Astrocyte of the cerebellum (primary cell): Measurements from ENCODE around the gene SLC38A10.

Experiments used
- DNase-seq: peaks from one replicate; pipeline ENCODE4 v3.0.0-alpha.2; 2011; ENCODE audit warnings: low read depth
- H3K4me3 ChIP-seq: 2 replicates; pipeline ENCODE4 v1.5.1; 2011; ENCODE audit warnings: mild to moderate bottlenecking, low read depth, low read length, moderate library complexity
- CTCF ChIP-seq: IDR thresholded peaks from 2 replicates; pipeline ENCODE4 v1.5.1; 2012; ENCODE audit warnings: low read length, low read depth, moderate library complexity, mild to moderate bottlenecking; ENCODE audit errors: missing control alignments
- in situ Hi-C: cut with HindIII; loops from 2 replicates; pipeline ENCODE4 v1.10.0; 2017; ENCODE audit warnings: low sequenced_read_pairs

SLC38A10 gene

DNA sequence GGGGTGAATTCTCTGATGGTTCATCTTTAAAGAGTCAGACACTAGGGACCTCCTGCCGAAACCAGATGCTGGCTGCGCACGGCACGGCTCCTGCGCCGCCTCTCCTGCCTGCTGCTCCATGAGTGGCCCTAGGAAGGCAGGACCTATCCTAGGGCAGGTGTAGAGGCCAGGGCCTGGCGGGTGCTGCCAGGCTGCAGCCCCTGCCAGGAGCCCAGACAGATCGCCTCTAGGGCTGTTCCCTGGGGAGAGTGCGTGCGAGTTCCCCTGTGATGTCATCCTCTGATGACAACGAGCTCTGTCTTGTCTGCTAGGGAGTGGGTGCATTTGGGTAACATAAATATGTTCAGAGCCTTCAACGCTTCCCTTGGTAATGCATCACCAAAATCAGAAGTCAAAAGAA, 23.9 kb downstream of the SLC38A10 start:
- in situ Hi-C loops, result no loop called here
- no peak for DNase-seq
- TF ChIP-seq CTCF, result no peak
- no peak overlapping the region for H3K4me3 ChIP-seq

- in situ Hi-C loops, result no loop called here
- TF ChIP-seq CTCF, result no peak
These were observed 24.8 kb downstream of the SLC38A10 start for GRCh38 chr17:81270279-81270678.

DNA sequence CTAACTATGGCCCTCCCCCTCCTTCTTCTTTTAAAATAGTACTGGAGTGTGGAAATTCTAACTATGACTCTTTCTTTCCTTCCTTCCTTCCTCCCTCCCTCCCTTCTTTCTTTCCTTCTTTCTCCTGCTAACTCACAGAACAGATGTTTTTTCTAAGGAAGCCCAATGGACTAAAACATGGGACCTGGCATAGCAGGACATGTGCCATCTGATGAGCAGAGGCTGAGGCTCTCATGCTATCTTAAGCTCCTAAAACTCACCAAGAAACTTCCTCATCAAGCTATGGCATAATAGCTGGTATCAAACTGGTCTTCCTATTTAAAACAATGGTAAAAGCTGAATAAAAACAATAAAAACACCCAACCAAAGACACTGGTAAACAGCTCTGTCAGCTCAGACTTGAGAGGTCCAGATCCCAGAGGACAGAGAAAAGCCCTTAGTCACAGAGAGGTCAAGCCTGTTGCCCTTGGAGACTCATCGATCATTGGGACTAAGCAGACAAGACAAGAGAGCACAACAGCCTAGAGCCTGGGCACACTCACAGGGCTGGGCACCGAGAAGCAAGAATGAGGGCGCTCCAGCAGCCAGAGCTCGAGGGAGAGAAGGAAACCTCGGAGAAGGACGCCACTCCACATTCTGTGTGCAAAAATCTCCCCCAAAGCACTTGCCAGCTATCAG, 27.6 kb downstream of the SLC38A10 start:
- TF ChIP-seq CTCF, result no peak
- H3K4me3 ChIP-seq, result no peak overlapping the region
- in situ Hi-C loops, result no loop called here
- DNase-seq, result no peak

More at GRCh38 chr17:81270279-81270678, 24.8 kb downstream of the SLC38A10 start:
- H3K4me3 ChIP-seq, result no peak overlapping the region
- DNase-seq, result no peak

DNA sequence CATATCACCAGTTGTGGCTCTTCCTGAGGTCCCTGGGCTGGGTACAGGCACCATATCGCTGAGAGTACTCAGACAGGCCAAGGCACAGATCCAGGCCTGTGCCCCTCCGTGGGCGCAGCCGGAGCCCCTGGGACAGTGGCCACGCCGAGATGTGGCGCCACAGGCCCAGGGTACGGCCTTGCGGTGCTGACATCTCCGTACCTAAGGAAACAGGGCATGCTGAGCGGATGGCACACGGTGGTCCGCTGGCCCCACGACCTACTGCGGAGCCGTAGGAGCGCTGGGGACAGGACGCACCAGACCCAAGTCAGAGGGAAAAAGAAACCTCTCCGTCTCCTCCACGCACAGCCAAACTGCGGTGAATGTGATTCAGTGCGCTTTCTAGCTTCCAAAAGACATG, 29.5 kb downstream of the SLC38A10 start:
- TF ChIP-seq CTCF, result no peak
- no peak for DNase-seq
- H3K4me3 ChIP-seq, result no peak overlapping the region
- in situ Hi-C loops, result no loop called here

DNA sequence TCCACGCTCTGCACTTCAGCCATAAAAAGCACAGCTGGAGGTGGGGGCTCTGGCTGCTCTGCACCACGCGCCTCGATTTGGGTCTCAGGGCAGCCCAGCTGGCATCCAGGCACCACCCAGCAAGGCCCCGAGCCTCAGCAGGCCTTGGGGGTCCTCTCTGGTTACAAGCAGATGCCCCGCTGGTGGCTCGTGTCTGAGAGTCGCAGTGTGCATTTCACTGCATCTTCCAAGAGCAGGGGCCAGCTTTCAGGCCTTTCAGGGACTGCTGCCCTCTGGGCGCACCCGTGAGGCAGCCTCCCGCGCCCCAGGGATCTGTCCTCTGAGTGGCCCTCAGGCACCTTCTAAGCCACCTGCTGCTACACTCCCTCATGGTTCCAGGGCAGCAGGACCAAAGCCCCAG, 30.5 kb downstream of the SLC38A10 start:
- in situ Hi-C loops, result no loop called here
- H3K4me3 ChIP-seq, result no peak overlapping the region
- TF ChIP-seq CTCF, result no peak
- DNase-seq, result no peak

DNA sequence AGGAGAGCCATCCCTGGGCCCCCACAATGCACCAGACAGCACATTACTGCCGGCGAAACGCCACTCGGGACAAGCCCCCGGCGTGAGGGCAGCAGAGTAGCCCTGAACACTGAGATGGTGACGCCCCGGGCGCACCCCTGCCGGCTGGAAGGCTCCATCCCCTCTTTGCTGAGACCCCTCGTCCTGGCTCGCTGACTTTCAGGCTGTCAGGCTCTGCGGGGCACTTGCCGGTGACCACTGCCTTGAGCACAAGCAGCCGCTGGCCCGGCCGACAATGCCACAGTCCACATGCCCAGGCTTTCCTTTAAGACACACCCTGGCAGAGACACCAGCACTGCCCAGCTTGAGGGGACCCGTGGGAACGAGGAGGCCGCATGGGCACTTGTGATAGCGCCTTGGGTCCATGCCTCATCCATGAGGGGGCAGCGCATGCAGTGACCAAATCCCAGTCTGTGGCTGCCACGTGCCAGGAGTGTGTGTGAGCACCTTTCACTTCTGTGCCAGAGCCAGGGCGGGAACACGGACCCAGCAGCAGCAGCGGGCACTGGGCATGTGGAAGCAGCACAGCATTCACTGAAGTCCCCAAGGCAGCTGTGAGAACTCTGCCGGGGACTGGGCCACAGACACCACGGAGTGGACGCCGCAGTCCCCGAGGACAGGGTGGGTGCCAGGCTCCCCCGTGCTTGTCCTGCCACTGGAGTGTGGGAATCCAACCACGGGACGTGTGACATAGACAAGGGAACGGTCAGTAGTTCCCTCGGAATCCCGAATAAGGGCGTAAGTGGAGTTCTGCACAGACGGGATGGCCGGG, 31.5 kb downstream of the SLC38A10 start:
- in situ Hi-C loops, result no loop called here
- DNase-seq, result no peak
- TF ChIP-seq CTCF, result no peak
- no peak overlapping the region for H3K4me3 ChIP-seq
